H1 (cell line): ENCODE data around the gene FNDC5. TPM values are rescaled to one million over a fixed set of nuclear protein-coding genes. Genes with fewer than 3 reads are reported as not detected.

Source experiments
- EGR1 ChIP-seq: IDR thresholded peaks from 2 replicates; pipeline ENCODE4 v1.6.1; 2011; ENCODE audit warnings: low read depth, low read length, borderline replicate concordance
- HDAC2 ChIP-seq, 2 experiments: fragments of 300-600 bp in 1 of 2; sonication (generic) in 1 of 2; IDR thresholded peaks; 2 replicates each; pipeline ENCODE4 v1.6.1; 2011 to 2012; ENCODE audit warnings: low read depth in 2 of 2, low read length in 2 of 2, mild to moderate bottlenecking in 2 of 2, moderate library complexity in 2 of 2, borderline replicate concordance in 1 of 2, inconsistent platforms in 1 of 2
- RBBP5 ChIP-seq: IDR thresholded peaks from 2 replicates; pipeline ENCODE4 v1.7.1; 2012; ENCODE audit warnings: low read depth, mild to moderate bottlenecking, inconsistent platforms, low read length, moderate library complexity, borderline replicate concordance
- polyA plus RNA-seq, 7 experiments: library from polyadenylated mRNA; depleted of rRNA in 3 of 7; stranded (reverse) in 5 of 7; unstranded in 2 of 7; fragments of >200 nt in 5 of 7; fragments of 200-250 nt in 2 of 7; gene quantifications; 1 replicate in 5 of 7; 2 replicates in 1 of 7; 4 replicates in 1 of 7; pipeline versions ENCODE4 v1.2.1 to v1.2.3, GENCODE V29; 2011 to 2013; ENCODE audit warnings: missing spikeins in 2 of 7, mixed read lengths in 2 of 7
- total RNA-seq: library from RNA; stranded (reverse); fragmentation: NEBNext Ultra II Directional; extraction: Animal tissue kit (Norgen Biotek cat#: 25700); gene quantifications from 2 replicates; pipeline ENCODE4 v1.2.1, GENCODE V29; 2021
- TF ChIP-seq, protein P1 (sequence below): fragments of 300-600 bp; sonication (generic); IDR thresholded peaks from 2 replicates; pipeline ENCODE4 v1.7.1; 2012; ENCODE audit warnings: low read length, moderate library complexity, mild to moderate bottlenecking, inconsistent platforms; ENCODE audit not compliant: insufficient replicate concordance
- TF ChIP-seq, protein P2 (sequence below): IDR thresholded peaks from 2 replicates; pipeline ENCODE4 v1.6.1; 2011; ENCODE audit warnings: low read length, improper control_type of control experiment
- TF ChIP-seq, protein P3 (sequence below): IDR thresholded peaks from 2 replicates; pipeline ENCODE4 v1.6.1; 2012; ENCODE audit warnings: low read length, inconsistent platforms

FNDC5 gene
- total and polyA plus RNA-seq, 2 of the 8 experiments (the other 6 are each of a cell fraction or from before 2014, with no cell fraction given): 1.8 to 2.0 TPM

DNA sequence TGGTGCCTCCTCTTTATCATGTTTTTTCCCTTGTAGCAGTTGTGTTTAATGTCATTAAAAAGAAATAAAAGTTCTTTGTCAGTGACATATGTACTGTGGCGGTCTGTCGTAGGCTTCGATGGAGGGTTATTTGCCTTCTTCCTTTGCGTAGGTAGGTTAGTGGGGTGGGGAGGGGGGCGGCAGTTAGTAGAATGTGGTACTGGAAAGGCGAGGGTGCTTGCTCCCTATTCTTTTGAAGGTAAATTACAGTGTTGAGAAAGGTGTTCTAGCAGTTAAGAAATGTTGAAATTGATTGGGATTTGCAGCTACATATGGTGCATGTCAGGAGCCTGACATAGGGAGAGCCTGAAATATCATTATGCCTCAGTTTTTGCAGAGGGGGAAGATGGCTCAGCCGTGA is 11.9 kb downstream of the FNDC5 start (continued):
- TF ChIP-seq, protein P1, sequence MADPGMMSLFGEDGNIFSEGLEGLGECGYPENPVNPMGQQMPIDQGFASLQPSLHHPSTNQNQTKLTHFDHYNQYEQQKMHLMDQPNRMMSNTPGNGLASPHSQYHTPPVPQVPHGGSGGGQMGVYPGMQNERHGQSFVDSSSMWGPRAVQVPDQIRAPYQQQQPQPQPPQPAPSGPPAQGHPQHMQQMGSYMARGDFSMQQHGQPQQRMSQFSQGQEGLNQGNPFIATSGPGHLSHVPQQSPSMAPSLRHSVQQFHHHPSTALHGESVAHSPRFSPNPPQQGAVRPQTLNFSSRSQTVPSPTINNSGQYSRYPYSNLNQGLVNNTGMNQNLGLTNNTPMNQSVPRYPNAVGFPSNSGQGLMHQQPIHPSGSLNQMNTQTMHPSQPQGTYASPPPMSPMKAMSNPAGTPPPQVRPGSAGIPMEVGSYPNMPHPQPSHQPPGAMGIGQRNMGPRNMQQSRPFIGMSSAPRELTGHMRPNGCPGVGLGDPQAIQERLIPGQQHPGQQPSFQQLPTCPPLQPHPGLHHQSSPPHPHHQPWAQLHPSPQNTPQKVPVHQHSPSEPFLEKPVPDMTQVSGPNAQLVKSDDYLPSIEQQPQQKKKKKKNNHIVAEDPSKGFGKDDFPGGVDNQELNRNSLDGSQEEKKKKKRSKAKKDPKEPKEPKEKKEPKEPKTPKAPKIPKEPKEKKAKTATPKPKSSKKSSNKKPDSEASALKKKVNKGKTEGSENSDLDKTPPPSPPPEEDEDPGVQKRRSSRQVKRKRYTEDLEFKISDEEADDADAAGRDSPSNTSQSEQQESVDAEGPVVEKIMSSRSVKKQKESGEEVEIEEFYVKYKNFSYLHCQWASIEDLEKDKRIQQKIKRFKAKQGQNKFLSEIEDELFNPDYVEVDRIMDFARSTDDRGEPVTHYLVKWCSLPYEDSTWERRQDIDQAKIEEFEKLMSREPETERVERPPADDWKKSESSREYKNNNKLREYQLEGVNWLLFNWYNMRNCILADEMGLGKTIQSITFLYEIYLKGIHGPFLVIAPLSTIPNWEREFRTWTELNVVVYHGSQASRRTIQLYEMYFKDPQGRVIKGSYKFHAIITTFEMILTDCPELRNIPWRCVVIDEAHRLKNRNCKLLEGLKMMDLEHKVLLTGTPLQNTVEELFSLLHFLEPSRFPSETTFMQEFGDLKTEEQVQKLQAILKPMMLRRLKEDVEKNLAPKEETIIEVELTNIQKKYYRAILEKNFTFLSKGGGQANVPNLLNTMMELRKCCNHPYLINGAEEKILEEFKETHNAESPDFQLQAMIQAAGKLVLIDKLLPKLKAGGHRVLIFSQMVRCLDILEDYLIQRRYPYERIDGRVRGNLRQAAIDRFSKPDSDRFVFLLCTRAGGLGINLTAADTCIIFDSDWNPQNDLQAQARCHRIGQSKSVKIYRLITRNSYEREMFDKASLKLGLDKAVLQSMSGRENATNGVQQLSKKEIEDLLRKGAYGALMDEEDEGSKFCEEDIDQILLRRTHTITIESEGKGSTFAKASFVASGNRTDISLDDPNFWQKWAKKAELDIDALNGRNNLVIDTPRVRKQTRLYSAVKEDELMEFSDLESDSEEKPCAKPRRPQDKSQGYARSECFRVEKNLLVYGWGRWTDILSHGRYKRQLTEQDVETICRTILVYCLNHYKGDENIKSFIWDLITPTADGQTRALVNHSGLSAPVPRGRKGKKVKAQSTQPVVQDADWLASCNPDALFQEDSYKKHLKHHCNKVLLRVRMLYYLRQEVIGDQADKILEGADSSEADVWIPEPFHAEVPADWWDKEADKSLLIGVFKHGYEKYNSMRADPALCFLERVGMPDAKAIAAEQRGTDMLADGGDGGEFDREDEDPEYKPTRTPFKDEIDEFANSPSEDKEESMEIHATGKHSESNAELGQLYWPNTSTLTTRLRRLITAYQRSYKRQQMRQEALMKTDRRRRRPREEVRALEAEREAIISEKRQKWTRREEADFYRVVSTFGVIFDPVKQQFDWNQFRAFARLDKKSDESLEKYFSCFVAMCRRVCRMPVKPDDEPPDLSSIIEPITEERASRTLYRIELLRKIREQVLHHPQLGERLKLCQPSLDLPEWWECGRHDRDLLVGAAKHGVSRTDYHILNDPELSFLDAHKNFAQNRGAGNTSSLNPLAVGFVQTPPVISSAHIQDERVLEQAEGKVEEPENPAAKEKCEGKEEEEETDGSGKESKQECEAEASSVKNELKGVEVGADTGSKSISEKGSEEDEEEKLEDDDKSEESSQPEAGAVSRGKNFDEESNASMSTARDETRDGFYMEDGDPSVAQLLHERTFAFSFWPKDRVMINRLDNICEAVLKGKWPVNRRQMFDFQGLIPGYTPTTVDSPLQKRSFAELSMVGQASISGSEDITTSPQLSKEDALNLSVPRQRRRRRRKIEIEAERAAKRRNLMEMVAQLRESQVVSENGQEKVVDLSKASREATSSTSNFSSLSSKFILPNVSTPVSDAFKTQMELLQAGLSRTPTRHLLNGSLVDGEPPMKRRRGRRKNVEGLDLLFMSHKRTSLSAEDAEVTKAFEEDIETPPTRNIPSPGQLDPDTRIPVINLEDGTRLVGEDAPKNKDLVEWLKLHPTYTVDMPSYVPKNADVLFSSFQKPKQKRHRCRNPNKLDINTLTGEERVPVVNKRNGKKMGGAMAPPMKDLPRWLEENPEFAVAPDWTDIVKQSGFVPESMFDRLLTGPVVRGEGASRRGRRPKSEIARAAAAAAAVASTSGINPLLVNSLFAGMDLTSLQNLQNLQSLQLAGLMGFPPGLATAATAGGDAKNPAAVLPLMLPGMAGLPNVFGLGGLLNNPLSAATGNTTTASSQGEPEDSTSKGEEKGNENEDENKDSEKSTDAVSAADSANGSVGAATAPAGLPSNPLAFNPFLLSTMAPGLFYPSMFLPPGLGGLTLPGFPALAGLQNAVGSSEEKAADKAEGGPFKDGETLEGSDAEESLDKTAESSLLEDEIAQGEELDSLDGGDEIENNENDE: no peak
- TF ChIP-seq HDAC2 (IDR thresholded peaks at IDR 0.05; ENCODE audit: borderline replicate concordance in 1 of 2, low read depth in 2 of 2, low read length in 2 of 2): no peak
- no peak for TF ChIP-seq RBBP5
- TF ChIP-seq, protein P2, sequence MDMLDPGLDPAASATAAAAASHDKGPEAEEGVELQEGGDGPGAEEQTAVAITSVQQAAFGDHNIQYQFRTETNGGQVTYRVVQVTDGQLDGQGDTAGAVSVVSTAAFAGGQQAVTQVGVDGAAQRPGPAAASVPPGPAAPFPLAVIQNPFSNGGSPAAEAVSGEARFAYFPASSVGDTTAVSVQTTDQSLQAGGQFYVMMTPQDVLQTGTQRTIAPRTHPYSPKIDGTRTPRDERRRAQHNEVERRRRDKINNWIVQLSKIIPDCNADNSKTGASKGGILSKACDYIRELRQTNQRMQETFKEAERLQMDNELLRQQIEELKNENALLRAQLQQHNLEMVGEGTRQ: no peak
- TF ChIP-seq EGR1: no peak
- TF ChIP-seq, protein P3, sequence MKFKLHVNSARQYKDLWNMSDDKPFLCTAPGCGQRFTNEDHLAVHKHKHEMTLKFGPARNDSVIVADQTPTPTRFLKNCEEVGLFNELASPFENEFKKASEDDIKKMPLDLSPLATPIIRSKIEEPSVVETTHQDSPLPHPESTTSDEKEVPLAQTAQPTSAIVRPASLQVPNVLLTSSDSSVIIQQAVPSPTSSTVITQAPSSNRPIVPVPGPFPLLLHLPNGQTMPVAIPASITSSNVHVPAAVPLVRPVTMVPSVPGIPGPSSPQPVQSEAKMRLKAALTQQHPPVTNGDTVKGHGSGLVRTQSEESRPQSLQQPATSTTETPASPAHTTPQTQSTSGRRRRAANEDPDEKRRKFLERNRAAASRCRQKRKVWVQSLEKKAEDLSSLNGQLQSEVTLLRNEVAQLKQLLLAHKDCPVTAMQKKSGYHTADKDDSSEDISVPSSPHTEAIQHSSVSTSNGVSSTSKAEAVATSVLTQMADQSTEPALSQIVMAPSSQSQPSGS: no peak
- TF ChIP-seq, all 59 proteins: peak for 0
